Forelimb muscle (tissue), 1 donor: ENCODE results near the gene NUDT16. TPM values are rescaled to one million over a fixed set of nuclear protein-coding genes. Genes with fewer than 3 reads are reported as not detected.
"Not testable (repeated sequence)": the region's sequence is repeated elsewhere in the genome, so short reads cannot be mapped to it uniquely, and the experiment has no call there.

Source experiments
- DNase-seq: peaks from one replicate; pipeline ENCODE4 v3.0.0-alpha.2; 2013; ENCODE audit warnings: low read depth
- polyA plus RNA-seq: library from polyadenylated mRNA; unstranded; fragments of 120-200 nt; gene quantifications from one replicate; pipeline ENCODE4 v1.2.1, GENCODE V29; 2013; ENCODE audit not compliant: insufficient read length

Gene NUDT16
- polyA plus RNA-seq: 20.8 TPM

GRCh38 chr3:131381445-131382291 is at the start of gene NUDT16:
NUDT16 (plus strand) TSS chr3:131381774; CDS start chr3:131381805, 31 bp downstream.
- peak; percentile 90 for DNase-seq

GRCh38 chr3:131338948-131339640 is 42.5 kb upstream of the NUDT16 start:
- DNase-seq: no peak

GRCh38 chr3:131341761-131342160 is 39.8 kb upstream of the NUDT16 start:
- DNase-seq: no peak

GRCh38 chr3:131348911-131349310 is 32.7 kb upstream of the NUDT16 start:
- DNase-seq: no peak

- DNase-seq: no peak
Observed at GRCh38 chr3:131349454-131349853, 32.1 kb upstream of the NUDT16 start.

- DNase-seq: no peak
Observed at GRCh38 chr3:131349946-131350347, 31.6 kb upstream of the NUDT16 start.

GRCh38 chr3:131350506-131350905 is 31.1 kb upstream of the NUDT16 start:
- no peak for DNase-seq

GRCh38 chr3:131353016-131353877 is 28.3 kb upstream of the NUDT16 start:
- no peak for DNase-seq

GRCh38 chr3:131353986-131354385 is 27.6 kb upstream of the NUDT16 start:
- DNase-seq: no peak

GRCh38 chr3:131356006-131356595 is 25.5 kb upstream of the NUDT16 start:
- DNase-seq: no peak

GRCh38 chr3:131357275-131357674 is 24.3 kb upstream of the NUDT16 start:
- DNase-seq: no peak

- no peak for DNase-seq
Observed at GRCh38 chr3:131360191-131360755, 21.3 kb upstream of the NUDT16 start.

- DNase-seq: not testable (repeated sequence)
Observed at GRCh38 chr3:131361066-131361463, 20.5 kb upstream of the NUDT16 start.

GRCh38 chr3:131361464-131362421 is 19.8 kb upstream of the NUDT16 start:
- no peak for DNase-seq

- DNase-seq: no peak
Observed at GRCh38 chr3:131363275-131363674, 18.3 kb upstream of the NUDT16 start.

GRCh38 chr3:131370935-131371687 is 10.5 kb upstream of the NUDT16 start:
- no peak for DNase-seq

GRCh38 chr3:131371688-131372066 is 9.9 kb upstream of the NUDT16 start:
- DNase-seq: no peak

- no peak for DNase-seq
Observed at GRCh38 chr3:131374741-131375140, 6.8 kb upstream of the NUDT16 start.

GRCh38 chr3:131380821-131381444 is 641 bp upstream of the NUDT16 start:
- not testable (repeated sequence) for DNase-seq
